Measurements from ENCODE around the gene ZNF12.
"Not testable (repeated sequence)": the region's sequence is repeated elsewhere in the genome, so short reads cannot be mapped to it uniquely, and the experiment has no call there.

ZNF12 gene

DNA sequence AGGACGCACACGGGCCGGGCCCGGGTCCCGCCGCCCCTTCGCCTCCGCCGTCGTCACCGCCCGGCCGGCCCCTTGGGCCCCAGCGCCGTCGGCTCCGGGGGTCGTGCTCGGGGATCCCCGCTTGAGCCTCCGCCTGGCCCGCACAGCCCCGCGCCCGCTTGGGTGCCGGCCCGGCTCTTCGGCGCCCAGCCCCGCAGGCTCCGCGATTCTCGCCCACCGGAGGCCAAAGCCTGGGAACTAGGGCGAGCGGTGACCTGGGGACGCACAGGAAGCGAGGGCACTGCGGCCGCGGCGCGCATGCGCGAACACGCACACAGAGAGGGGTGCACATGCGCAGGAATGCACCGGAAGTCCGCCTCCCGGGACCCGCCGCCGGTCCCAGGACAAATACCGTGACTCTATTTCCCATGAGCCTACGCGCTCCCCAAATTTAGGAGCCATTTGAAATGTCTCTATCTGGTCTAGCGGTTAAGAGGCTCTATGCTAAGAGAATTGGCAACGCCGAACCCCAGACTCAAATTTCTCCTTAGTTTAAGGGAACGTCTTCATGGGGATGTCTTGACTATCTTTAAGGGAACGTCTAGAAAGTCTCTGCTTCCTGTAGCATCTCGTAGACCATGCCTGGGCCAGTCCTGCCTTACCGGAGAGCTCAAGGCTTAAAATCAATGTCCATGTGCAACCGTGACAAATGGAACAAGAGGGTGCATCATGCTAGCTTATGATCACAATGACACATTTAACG is at the start of gene ZNF12:
Gene ZNF12, minus strand, starts transcription at position 282 of the 742 bp plus-strand sequence. CDS start 1,774 bp downstream, outside the sequence.
- peak; percentile 72 for DNase-seq

DNA sequence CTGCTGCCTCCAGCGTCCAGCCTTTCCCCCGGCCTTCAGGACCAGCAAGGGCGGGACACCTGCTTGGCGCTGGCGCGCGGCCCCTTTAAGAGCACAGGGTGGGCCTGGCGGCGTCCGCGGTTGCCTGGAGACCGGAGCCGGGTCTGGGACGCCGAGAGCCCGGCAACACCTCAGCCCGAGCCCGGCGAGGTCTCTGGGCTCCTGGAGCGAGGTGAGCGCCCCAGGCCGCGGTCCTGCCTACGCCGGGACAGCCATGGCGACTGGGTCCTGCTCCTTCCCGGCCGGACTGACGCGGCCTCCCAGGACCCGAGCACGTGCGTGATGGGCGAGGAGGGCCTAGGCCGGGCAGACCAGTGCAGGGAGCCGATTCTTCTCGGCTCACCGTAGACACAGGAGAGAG is 47.2 kb upstream of the ZNF12 start, which contains the start of gene RSPH10B2:
Gene RSPH10B2, plus strand, starts transcription at position 140 of the 400 bp plus-strand sequence. CDS start 3,575 bp downstream, outside the sequence.
- DNase-seq, result not testable (repeated sequence)

DNA sequence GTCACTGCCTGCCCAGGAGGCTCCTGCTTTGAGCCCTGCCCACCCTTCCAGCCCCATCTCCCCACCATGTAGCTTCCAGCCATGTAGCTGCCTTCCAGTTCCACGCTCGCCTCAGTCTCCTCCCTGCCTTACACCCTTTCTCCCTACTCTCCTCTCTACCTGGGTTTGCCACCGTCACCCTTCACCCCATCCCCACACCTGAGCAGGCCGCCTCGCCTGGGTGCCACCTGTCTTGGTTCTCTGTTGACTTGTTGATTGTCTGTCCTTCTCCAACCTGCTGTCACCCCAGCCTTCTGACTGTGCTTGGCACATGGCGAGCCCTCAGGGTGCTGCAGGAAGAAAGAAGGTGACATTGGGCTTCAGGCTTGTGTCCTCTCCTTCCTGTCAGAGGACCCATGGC is 43.4 kb upstream of the ZNF12 start:
- not testable (repeated sequence) for DNase-seq

DNA sequence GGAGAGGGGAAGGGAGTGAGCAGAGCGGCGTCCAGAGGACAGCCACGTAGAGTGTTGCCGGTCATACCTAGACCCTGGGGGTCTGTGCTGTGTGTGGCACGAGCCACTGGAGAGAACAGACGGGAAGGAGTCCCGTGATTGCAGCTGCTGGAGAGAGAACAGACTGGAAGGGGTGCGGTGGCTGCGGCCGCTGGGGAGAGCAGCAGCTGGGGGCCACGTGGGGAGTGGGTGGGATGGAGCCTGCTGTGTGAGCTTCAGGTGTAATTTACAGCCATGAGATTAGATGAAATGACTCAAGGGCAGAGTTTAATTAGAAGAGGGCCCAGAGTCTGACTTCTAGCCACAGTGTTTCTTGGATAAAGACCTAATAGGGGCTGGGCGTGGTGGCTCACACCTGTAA is 42.6 kb upstream of the ZNF12 start:
- DNase-seq, result not testable (repeated sequence)

DNA sequence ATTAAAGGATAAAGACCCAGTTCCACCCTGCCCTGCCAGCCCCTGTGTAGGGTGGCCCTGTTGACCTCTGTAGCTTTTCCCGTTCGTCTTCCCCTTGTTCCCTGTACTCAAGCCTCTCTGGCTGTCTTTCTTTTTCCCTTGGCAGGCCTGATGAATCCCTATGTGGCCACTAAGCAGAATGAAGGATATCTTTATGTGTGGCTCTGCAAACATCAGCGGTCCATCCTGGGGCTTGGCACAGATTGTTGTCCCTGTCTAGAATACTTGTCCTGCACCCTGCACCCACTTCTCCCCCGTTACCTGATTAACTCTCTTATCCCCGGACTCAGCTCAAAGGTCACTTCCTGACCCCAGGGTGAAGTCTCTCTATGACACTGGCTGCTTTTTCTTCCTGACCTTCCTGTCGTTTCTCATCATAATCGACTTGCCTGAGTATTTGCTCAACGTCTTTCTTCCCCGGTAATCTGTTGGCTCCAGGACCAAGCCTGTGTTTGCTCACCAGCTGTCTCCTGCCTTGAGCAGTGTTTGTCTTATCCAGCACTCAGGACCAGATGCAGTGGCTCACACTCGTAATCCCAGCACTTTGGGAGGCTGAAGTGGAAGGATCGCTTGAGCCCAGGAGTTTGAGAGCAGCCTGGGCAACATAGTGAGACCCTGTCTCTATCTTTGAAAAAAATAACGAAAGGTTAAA is 37.8 kb upstream of the ZNF12 start:
- not testable (repeated sequence) for DNase-seq

DNA sequence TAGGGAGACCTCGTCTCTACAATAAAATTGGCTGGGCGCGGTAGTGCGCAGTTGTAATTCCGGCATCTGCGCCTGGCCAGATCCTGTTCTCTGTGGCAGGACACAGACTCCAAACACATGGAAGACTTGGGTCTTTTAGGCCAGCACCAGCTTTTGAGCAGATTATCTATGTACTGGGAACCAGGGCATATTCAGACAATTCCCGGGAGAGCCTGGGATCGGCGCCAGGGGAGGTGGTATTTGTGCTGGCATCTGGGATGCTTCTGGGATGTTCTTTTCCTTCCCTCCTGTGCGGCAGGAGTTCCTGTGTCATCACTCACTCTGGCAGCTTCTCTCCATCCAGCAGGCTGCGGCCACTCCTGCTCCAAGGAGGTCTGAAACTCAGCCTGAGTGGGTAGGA is 31.7 kb upstream of the ZNF12 start:
- not testable (repeated sequence) for DNase-seq

DNA sequence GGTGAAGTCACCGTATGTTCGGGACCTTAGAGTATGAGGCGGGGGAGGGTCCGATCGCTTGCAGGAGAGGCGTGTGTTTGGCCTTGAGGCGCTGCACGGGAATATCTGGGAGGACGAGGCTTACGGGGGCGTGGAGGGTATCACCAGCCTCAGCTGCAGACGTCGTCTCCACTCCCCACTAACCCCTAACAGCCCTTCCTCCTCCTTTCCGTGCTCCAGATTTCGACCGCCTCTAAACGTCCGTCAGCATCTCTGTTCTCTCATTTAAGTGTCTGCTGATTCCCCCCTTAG is 23.5 kb upstream of the ZNF12 start:
- no peak for DNase-seq

DNA sequence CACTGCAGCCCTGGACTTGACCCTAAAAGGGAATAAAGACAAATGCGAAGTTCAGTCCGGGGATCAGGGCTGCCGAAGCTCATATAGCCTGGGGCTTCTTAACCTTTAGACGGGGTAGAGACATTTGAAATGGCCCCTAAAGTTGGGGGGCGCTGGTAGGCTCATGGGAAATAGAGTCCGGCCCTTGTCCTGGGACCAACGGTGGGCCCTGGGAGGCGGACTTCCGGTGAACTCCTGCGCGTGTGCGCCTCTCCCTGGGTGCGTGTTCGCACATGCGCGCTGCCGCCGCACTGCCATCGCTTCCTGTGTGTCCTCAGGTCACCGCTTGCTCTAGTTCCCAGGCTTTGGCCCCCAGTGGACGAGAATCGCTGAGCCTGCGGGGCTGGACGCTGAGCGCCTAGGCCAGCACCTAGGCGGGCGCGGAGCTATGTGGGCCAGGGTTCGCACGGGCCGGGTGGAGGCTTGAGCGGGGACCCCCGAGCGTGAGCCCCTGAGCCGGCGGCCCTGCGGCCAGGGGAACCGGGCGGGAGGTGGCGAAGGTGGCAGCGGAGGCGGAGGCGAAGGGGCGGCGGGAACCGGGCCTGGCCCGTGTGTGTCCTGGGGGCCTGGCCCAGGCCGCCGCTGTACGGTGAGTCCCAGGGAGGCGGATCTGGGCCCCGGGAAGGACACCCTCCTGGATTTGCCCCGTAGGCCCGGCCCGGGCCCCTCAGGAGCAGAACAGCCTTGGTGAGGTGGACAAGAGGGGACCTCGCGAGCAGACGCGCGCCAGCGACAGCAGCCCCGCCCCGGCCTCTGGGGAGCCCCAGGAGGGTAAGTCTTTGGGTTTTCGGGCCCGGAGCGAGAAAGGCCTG is 23.0 kb upstream of the ZNF12 start:
- no peak for DNase-seq

DNA sequence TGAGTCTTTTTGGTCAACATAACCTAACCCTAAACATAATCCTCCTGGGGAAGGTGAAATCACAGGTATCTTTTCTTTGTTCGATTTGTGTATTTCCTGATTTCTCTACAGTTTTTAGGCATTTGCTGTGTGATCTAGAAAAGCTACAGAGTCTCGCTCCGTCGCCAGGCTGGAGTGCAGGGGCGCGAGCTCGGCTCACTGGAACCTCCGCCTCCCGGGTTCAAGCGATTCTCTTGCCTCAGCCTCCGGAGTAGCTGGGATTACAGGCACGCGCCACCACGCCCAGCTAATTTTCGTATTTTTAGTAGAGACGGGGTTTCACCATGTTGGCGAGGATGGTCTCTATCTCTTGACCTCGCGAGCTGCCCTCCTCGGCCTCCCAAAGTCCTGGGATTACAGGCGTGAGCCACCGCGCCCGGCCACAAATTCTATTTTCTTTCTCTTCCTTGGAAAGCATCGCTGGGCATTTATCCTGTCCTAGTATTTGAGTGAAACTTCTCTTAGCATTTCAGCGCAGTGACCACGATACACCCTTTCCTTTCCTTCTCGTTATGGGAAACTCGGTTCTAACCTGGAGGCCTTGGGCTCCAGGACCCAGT is 22.2 kb upstream of the ZNF12 start:
- DNase-seq, result not testable (repeated sequence)

DNA sequence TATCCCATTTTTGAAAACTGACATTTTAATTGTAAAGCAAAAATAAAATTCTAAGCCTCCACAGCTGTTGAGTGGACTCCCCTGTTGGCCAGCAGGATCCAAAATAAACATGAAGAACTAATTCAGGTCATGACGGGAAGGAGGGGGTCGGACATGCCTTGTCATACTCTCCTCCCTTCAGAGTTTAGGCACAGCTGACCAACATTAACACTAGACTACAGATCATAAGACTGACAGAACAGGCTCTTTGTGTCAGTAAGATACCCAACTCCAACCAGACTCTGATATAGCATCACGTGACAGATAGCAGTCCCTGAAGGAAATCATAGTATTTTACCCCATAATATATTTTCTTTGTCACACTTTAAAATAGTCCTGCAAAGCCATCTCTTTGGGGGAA is 20.9 kb upstream of the ZNF12 start:
- no peak for DNase-seq

DNA sequence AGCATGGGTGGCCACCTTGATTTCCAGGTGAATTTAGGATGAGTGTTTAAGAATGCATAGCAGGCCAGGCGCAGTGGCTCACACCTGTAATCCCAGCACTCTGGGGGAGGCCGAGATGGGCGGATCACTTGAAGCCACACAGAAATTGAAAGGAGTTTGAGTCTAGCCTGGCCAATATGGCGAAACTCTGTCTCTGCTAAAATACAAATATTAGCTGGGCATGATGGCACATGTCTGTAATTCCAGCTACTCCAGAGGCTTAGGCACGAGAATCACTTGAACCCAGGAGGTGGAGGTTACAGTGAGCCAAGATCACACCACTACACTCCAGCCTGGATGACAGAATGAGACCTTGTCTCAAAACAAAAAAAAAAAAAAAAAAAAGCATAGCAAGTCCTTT is 19.6 kb upstream of the ZNF12 start:
- not testable (repeated sequence) for DNase-seq

DNA sequence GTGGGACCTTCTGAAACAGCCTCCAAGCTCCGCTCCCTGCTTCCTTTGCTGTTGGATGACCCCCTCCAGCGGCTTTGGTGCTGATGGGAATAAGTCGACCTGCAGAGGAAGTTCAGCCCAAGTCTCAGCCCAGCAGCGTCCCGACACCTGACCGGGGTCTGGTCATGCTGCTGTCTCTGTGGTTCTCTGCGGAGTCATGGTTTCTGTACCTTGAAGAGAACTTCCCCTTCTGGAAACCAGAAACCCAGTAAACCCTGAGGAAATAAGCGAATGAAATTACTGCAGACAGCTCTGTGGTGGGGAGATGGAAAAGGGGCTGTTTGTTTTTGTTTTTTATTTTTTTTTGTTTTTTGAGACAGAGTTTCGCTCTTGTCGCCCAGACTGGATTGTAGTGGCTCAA is 18.3 kb upstream of the ZNF12 start:
- no peak for DNase-seq

DNA sequence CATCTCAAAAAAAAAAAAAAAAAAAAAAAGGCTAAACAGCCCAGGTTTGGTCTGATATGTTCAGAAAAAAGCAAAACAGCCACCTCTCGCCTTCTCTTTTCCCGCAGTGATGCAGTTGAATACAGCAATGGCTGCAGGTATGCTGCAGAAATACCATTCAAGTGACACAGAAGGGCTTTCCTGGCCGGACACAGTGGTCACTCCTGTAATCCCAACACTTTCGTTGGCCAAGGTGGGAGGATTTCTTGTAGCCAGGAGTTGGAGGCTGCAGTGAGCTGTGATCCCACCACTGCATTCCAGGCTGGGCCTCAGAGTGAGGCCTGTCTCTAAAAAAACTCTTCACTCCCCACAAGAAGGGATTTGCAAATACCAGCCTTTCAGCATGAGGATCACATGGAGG is 17.6 kb upstream of the ZNF12 start:
- not testable (repeated sequence) for DNase-seq

DNA sequence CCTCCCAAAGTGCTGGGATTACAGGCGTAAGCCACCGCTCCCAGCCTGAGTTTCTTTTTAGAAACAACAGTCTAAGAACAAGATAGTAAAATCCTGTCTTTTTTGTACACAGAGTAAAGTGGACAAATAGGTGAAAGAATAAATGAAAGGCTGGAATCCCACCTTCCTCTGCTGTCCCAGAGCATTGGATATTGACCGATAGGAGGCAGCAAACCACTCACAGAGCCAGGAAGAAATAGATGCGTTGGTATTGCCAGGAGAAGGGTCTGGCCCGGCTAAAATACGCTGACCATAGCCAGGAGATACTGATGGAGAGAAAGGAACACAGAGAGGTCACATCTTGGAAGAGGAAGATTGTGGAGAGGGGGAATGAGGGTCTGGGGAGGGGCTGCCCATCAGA is 11.4 kb upstream of the ZNF12 start:
- no peak for DNase-seq

DNA sequence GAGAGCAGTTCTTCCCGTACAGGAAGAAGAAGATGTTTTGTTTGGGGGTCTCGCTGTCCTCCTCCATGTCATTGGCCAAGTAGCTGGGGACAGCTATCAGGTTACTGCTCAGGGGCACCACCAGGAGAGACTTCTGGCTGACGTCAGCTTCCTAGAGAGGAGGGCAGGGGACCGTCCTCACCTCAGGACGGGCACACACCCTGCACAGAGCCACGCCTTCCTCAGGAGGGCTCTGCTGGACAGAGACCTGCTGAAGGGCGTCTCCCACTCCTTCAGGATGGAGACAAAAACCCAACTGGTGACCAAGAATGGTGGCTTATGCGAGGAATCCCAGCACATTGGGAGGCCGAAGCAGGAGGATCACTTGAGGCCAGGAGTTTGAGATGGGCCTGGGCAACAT is 9.2 kb upstream of the ZNF12 start:
- not testable (repeated sequence) for DNase-seq

DNA sequence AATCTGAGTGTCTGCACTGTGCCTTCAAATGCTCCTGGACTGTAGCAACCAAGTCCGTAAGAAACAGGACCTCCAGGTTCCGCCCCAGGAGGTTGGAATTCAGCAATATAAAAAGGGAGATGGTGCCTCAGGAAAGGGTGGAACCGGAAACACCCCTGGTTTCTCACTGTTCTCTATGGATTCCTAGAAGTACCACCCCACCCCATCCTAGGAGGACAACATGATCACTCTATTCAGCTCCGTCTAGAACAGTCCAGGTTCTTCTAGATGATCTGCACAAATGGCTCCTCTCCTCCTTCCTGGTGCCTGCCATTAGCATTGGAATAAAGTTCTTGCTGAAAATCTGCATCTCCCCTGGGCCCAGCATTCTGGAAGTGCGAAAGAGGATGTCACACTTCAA is 7.6 kb upstream of the ZNF12 start:
- no peak for DNase-seq

DNA sequence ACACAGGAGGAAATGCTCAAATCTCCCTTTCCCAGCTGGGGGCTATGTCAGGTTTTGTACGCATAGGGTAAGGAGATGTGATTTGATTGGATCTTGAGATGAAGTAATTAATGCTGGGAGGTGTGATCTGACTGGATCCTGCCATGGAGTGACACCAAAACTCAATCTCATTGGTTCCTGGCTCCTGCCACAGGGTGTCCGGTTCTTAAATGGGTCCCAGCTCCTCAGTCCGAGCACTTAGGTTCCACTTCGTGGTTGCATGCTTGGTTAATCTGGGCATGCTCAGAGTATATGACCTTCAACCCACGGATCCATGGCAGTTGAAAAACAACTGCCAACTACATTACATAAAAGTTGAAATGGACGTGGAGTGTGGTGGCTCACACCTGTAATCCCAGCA is 3.1 kb upstream of the ZNF12 start:
- DNase-seq, result no peak

DNA sequence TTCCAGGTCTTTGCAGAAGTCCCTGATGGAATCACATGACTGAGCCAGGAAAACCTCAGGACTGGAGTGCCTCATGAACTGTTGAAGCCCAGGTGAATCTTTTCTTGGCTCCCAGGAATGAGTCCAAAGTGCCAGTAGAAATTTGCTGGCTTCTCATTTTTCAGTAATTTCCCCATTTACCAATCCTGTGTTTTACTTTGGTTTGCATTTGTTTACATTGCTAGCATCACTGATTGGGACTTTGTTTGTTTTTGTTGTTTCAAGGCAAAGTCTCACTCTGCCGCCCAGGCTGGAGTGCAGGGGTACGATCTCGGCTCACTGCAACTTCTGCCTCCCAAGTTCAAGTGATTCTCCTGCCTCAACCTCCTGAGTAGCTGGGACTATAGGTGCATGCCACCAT is 1.6 kb upstream of the ZNF12 start:
- no peak for DNase-seq

DNA sequence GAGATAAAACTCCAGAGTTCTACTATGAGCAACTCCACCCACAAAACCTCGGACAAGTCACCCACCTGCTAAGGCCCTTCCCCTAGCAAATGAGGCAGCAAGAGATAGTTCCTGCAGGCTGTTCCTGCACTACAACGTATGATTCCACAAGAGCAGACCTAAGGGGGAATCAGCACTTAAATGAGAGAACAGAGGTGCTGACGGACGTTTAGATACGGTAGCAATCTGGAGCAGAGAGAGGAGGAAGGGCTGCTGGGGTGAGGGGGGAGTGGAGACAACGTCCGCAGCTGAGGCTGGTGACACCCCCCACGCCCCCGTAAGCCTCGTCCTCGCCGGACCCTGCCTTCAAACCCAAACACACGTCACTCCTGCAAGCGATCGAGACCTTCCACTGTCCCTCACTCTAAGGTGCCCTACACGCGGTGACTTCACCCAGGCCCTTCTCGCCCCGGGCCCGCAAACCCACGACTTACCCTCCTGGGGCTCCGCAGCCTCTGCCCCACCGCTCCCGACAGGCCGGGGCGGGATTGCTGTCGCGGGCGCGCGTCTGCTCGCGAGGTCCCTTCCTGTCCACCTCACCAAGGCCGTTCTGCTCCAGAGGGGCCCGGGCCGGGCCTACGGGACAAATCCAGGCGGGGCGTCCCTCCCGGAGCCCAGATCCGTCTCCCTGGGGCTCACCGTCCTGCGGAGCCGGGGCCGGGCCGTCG is 635 bp downstream of the ZNF12 start:
- DNase-seq, result no peak

DNA sequence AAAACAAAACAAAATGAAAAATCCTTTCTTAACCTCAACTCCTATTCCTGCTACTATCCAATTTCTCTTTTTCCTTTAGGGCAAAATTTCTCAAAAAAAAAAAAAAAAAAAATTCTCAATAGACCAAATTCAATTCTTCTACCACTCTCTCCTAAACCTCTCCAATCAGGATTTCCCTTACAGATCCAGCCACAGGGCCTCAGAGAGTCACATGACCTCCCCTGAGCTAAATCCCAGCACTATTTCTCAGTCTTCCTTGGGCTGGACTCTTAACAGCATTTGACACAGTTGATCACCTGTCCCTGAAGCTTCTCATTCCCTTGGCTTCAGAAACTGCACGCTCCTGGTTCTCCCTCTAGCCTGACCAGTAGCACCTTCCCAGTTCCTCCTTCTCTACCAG is 4.9 kb downstream of the ZNF12 start:
- no peak for DNase-seq

DNA sequence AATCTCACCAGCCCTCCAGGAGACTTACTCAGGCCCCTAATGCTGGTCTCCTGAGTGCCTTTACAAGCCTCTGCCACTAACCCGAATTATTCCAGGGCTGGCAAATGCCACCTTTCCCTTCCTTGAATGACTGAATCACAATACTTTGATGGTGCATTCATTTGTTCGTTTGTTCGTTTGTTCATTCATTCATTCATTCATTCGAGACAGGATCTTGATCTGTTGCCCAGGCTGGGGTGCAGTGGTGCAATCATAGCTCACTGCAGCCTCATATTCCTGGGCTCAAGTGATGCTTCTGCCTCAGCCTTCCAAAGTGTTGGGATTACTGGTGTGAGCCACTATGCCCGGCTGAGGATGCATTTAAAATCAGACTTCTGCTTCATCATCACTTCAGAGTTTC is 6.0 kb downstream of the ZNF12 start:
- DNase-seq, result no peak

DNA sequence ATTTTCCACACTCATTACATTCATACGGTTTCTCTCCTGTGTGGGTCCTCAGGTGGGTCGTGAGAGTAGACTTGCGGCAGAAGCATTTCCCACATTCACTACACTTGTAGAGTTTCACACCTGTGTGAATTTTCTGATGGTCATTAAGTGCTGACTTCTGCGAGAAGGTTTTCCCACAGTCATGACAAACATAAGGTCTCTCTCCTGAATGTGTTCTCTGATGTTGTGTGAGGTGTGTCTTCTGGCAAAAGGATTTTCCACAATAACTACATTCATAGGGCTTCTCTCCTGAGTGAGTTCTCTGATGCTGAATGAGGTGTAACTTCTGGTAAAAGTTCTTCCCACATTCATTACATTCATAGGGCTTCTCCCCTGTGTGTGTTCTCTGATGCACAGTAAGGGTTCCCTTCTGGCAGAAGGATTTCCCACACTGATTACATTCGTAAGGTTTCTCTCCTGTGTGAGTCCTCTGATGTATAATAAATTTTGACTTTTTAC is 15.1 kb downstream of the ZNF12 start:
- no peak for DNase-seq

Data from NCI-H1417 treated with DMSO at 0.1 percent for 48 hours (cell line).